ENCODE data around the gene FAM177B.

- no peak for TF ChIP-seq EZH2 (IDR thresholded peaks at IDR 0.05; ENCODE audit: insufficient read depth, poor library complexity, severe bottlenecking)
- TF ChIP-seq EZH2phosphoT487 (IDR thresholded peaks at IDR 0.05; ENCODE audit: insufficient read depth, low read depth) = no peak
These were observed 24.1 kb downstream of the FAM177B start for GRCh38 chr1:222761083-222761482.
